PFSK-1 (cell line): ENCODE results near the gene ERC2.

Experiments
- POLR2AphosphoS5 ChIP-seq: IDR thresholded peaks from 2 replicates; pipeline ENCODE4 v1.6.1; 2012; ENCODE audit warnings: low read depth, mild to moderate bottlenecking, control low read depth, low read length, moderate library complexity
- SIN3A ChIP-seq: IDR thresholded peaks from 2 replicates; pipeline ENCODE4 v1.6.1; 2012; ENCODE audit warnings: mild to moderate bottlenecking, low read length, moderate library complexity, borderline replicate concordance; ENCODE audit not compliant: insufficient read depth
- TAF1 ChIP-seq: IDR thresholded peaks from 2 replicates; pipeline ENCODE4 v1.6.1; 2012; ENCODE audit warnings: low read length, control low read depth, borderline replicate concordance; ENCODE audit not compliant: insufficient read depth
- TF ChIP-seq, protein P1 (sequence below), 2 experiments: IDR thresholded peaks; 2 replicates each; pipeline versions ENCODE4 v1.6.1 to v1.8.0; 2011 to 2012; ENCODE audit warnings: low read depth in 2 of 2, low read length in 2 of 2, control low read depth in 1 of 2, inconsistent platforms in 1 of 2, mild to moderate bottlenecking in 1 of 2, moderate library complexity in 1 of 2; ENCODE audit not compliant: insufficient read depth in 1 of 2

DNA sequence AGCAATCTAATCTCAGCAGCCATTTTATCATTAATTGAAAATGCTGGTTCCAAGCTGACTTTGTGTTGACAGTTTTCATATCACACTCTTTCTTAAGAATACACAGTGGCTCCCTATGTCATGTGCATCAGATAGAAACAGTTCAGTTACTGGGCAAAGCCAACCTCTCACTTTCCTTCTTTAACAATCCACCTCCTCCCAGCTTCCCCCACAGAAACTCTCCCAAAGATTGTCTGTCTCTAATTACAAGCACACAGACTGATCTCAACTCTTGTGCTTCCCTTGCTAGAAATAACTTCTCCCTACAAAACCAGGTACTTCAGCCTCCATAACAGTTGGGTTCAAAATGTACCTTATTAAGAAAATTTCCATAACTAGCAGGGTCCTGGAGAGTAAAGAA is 752.2 kb downstream of the ERC2 start:
- no peak for TF ChIP-seq TAF1
- TF ChIP-seq, protein P1, sequence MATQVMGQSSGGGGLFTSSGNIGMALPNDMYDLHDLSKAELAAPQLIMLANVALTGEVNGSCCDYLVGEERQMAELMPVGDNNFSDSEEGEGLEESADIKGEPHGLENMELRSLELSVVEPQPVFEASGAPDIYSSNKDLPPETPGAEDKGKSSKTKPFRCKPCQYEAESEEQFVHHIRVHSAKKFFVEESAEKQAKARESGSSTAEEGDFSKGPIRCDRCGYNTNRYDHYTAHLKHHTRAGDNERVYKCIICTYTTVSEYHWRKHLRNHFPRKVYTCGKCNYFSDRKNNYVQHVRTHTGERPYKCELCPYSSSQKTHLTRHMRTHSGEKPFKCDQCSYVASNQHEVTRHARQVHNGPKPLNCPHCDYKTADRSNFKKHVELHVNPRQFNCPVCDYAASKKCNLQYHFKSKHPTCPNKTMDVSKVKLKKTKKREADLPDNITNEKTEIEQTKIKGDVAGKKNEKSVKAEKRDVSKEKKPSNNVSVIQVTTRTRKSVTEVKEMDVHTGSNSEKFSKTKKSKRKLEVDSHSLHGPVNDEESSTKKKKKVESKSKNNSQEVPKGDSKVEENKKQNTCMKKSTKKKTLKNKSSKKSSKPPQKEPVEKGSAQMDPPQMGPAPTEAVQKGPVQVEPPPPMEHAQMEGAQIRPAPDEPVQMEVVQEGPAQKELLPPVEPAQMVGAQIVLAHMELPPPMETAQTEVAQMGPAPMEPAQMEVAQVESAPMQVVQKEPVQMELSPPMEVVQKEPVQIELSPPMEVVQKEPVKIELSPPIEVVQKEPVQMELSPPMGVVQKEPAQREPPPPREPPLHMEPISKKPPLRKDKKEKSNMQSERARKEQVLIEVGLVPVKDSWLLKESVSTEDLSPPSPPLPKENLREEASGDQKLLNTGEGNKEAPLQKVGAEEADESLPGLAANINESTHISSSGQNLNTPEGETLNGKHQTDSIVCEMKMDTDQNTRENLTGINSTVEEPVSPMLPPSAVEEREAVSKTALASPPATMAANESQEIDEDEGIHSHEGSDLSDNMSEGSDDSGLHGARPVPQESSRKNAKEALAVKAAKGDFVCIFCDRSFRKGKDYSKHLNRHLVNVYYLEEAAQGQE (IDR thresholded peaks at IDR 0.05; ENCODE audit: insufficient read depth in 1 of 2, low read depth in 2 of 2, low read length in 2 of 2), result no peak
- TF ChIP-seq POLR2AphosphoS5, result no peak
- TF ChIP-seq SIN3A, result no peak
